Measurements from ENCODE around the gene GSTM5. TPM values are rescaled to one million over a fixed set of nuclear protein-coding genes. Genes with fewer than 3 reads are reported as not detected.
"Not testable (repeated sequence)": the region's sequence is repeated elsewhere in the genome, so short reads cannot be mapped to it uniquely, and the experiment has no call there.

Gene GSTM5
- total and polyA plus RNA-seq, 2 of the 8 experiments (the other 6 are each of a cell fraction or from before 2014, with no cell fraction given): 0.24 to 0.89 TPM

GRCh38 chr1:109756325-109756724 lies 44.3 kb downstream of the GSTM5 start:
- not testable (repeated sequence) for H4K20me1 ChIP-seq (replicated peaks in 1 of 2; ENCODE audit: control insufficient read depth in 1 of 2, insufficient read depth in 2 of 2, low read length in 2 of 2); H3K18ac ChIP-seq (ENCODE audit: extremely low read depth, low read length); H3K9ac ChIP-seq (replicated peaks in 1 of 4; ENCODE audit: extremely low read depth in 1 of 4, low read depth in 3 of 4, low read length in 3 of 4); H4K91ac ChIP-seq (replicated peaks; ENCODE audit: insufficient read length, low read length); H2BK12ac ChIP-seq (ENCODE audit: low read depth, low read length); H3K14ac ChIP-seq (ENCODE audit: insufficient read length); H2BK20ac ChIP-seq (ENCODE audit: low read length); H3K36me3 ChIP-seq (ENCODE audit: control insufficient read depth in 2 of 4, insufficient read depth in 4 of 4, low read length in 3 of 4); H2BK120ac ChIP-seq (replicated peaks; ENCODE audit: low read depth, low read length); H3K9me3 ChIP-seq (ENCODE audit: insufficient read depth in 2 of 2, low read depth in 1 of 2, low read length in 1 of 2); H3K4me2 ChIP-seq (ENCODE audit: insufficient read depth in 1 of 2, low read depth in 2 of 2, low read length in 2 of 2); H3K27ac ChIP-seq (ENCODE audit: low read depth, low read length); H2AK5ac ChIP-seq (ENCODE audit: low read depth, low read length); H4K5ac ChIP-seq (ENCODE audit: insufficient read length, low read depth, low read length); H3K4ac ChIP-seq (replicated peaks; ENCODE audit: insufficient read length, low read depth, low read length); FAIRE-seq; H3K79me1 ChIP-seq (ENCODE audit: low read depth, low read length); H3K4me1 ChIP-seq (replicated peaks in 1 of 4; ENCODE audit: control insufficient read depth in 3 of 4, insufficient read depth in 4 of 4, low read length in 3 of 4); H3K79me2 ChIP-seq (ENCODE audit: control insufficient read depth in 1 of 2, insufficient read depth in 2 of 2, low read length in 2 of 2); H3K23me2 ChIP-seq (ENCODE audit: low read depth, low read length); H2BK15ac ChIP-seq (ENCODE audit: low read length); H3K56ac ChIP-seq (replicated peaks; ENCODE audit: insufficient read length, low read depth, low read length); H3K4me3 ChIP-seq (ENCODE audit: extremely low read depth in 1 of 4, insufficient read depth in 2 of 4, low read depth in 3 of 4, low read length in 4 of 4); H4K8ac ChIP-seq (ENCODE audit: extremely low read depth, insufficient read depth, low read length); H2BK5ac ChIP-seq (ENCODE audit: low read depth, low read length); H3K23ac ChIP-seq (ENCODE audit: insufficient read length); H2AFZ ChIP-seq (ENCODE audit: low read length); H3K27me3 ChIP-seq (replicated peaks in 1 of 4; ENCODE audit: control insufficient read depth in 3 of 4, extremely low read depth in 1 of 4, insufficient read depth in 3 of 4, low read length in 3 of 4); DNase-seq (ENCODE audit: low read depth in 1 of 2, low spot score in 2 of 2)
- WGBS, 2 experiments (ENCODE audit: extremely low coverage in 1 of 2, insufficient coverage in 1 of 2, insufficient read length in 1 of 2, insufficient replicate concordance in 2 of 2, low coverage in 1 of 2, low lambda C conversion rate in 2 of 2, missing lambda C conversion rate in 1 of 2): 90% methylated on average over 5 of the region's 5 CpGs; no CpG with 5 or more reads in 1 of the 2 experiments
- CTCF ChIA-PET (ENCODE audit: partially characterized antibody): interaction anchor here (0.7 to 1.9 kb wide), 4 partner anchors 16 to 151 kb away, joined by 3 to 8 read pairs (median 4); no protein-coding TSS in a partner anchor
- POLR2A ChIA-PET (ENCODE audit: partially characterized antibody): interaction anchor here (1.4 kb wide), 1 partner anchor 208 kb away, joined by 3 read pairs; the partner anchor contains the start of gene GNAI3

All from H1 (cell line).